SK-N-SH (cell line): ENCODE measurements around the gene SEMA6C.

Source experiments
- ELF1 ChIP-seq: IDR thresholded peaks from 2 replicates; pipeline ENCODE4 v1.4.0; 2012
- NFIC ChIP-seq: IDR thresholded peaks from 2 replicates; pipeline ENCODE4 v1.4.0; 2012; ENCODE audit warnings: borderline replicate concordance
- POLR2AphosphoS5 ChIP-seq: IDR thresholded peaks from 2 replicates; pipeline ENCODE4 v1.6.1; 2012; ENCODE audit warnings: low read depth, low read length
- TF ChIP-seq, protein P1 (sequence below): fragments of 200-600 bp; sonication (generic); IDR thresholded peaks from 2 replicates; pipeline ENCODE4 v1.6.1; 2017; ENCODE audit warnings: antibody characterized with exemption, mild to moderate bottlenecking, moderate library complexity
- TF ChIP-seq, protein P2 (sequence below): IDR thresholded peaks from 2 replicates; pipeline ENCODE4 v1.4.0; 2012; ENCODE audit warnings: low read depth

- TF ChIP-seq POLR2AphosphoS5 = no peak
- TF ChIP-seq, protein P1, sequence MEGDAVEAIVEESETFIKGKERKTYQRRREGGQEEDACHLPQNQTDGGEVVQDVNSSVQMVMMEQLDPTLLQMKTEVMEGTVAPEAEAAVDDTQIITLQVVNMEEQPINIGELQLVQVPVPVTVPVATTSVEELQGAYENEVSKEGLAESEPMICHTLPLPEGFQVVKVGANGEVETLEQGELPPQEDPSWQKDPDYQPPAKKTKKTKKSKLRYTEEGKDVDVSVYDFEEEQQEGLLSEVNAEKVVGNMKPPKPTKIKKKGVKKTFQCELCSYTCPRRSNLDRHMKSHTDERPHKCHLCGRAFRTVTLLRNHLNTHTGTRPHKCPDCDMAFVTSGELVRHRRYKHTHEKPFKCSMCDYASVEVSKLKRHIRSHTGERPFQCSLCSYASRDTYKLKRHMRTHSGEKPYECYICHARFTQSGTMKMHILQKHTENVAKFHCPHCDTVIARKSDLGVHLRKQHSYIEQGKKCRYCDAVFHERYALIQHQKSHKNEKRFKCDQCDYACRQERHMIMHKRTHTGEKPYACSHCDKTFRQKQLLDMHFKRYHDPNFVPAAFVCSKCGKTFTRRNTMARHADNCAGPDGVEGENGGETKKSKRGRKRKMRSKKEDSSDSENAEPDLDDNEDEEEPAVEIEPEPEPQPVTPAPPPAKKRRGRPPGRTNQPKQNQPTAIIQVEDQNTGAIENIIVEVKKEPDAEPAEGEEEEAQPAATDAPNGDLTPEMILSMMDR = no peak
- TF ChIP-seq, protein P2, sequence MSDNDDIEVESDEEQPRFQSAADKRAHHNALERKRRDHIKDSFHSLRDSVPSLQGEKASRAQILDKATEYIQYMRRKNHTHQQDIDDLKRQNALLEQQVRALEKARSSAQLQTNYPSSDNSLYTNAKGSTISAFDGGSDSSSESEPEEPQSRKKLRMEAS = no peak
- no peak for TF ChIP-seq NFIC
- TF ChIP-seq ELF1 = no peak
These were observed 12.0 kb downstream of the SEMA6C start for GRCh38 chr1:151134396-151134795.
